SH-SY5Y (cell line): ENCODE data around the gene CACNA1I.

Experiments used
- GATA2 ChIP-seq: IDR thresholded peaks from 2 replicates; pipeline ENCODE4 v1.6.1; 2011; ENCODE audit warnings: mild to moderate bottlenecking, low read depth, low read length
- GATA3 ChIP-seq: IDR thresholded peaks from 2 replicates; pipeline ENCODE4 v1.6.1; 2011; ENCODE audit warnings: low read depth, mild to moderate bottlenecking, low read length, moderate library complexity

Gene CACNA1I

GRCh38 chr22:39658806-39659463 lies 88.4 kb downstream of the CACNA1I start:
- TF ChIP-seq GATA3 (no peak), GATA2 (no peak)

GRCh38 chr22:39661501-39661841 lies 90.9 kb downstream of the CACNA1I start:
- TF ChIP-seq GATA3 (no peak), GATA2 (no peak)

DNA sequence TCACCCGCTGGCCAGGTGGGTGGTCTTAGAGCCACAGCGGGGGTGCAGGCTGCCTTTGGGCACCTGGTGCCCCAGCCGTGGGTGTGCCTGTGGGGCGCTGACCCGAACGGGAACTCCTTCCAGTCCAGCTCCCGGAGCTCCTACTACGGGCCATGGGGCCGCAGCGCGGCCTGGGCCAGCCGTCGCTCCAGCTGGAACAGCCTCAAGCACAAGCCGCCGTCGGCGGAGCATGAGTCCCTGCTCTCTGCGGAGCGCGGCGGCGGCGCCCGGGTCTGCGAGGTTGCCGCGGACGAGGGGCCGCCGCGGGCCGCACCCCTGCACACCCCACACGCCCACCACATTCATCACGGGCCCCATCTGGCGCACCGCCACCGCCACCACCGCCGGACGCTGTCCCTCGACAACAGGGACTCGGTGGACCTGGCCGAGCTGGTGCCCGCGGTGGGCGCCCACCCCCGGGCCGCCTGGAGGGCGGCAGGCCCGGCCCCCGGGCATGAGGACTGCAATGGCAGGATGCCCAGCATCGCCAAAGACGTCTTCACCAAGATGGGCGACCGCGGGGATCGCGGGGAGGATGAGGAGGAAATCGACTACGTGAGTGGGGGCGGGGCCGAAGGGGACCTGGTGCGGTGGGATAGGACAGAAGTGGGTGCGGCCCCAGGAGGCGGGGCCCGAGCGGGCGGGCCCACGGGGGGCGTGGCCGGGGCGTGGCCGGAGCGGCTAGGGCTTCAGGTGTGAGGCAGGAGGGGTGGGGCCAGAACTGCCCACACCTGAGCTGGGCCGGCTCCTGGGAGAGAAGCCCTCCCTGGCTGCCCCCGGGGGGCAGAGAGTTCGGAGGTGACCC lies 91.5 kb downstream of the CACNA1I start:
- no peak for TF ChIP-seq GATA2
- no peak for TF ChIP-seq GATA3

DNA sequence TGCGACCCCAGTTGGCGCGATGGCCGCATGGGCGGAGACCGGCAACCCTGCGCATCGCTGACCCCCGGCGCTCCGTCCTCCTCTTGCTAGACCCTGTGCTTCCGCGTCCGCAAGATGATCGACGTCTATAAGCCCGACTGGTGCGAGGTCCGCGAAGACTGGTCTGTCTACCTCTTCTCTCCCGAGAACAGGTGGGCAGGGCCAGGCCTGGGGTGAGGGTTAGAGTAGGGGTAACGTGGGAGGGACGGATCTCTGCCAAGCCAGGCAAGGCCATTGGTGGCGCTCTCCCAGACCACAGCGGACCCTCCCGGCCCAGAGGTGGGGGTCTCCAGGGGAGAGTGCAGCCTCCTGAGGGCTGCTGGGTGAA lies 92.1 kb downstream of the CACNA1I start:
- no peak for TF ChIP-seq GATA2
- TF ChIP-seq GATA3 = no peak

DNA sequence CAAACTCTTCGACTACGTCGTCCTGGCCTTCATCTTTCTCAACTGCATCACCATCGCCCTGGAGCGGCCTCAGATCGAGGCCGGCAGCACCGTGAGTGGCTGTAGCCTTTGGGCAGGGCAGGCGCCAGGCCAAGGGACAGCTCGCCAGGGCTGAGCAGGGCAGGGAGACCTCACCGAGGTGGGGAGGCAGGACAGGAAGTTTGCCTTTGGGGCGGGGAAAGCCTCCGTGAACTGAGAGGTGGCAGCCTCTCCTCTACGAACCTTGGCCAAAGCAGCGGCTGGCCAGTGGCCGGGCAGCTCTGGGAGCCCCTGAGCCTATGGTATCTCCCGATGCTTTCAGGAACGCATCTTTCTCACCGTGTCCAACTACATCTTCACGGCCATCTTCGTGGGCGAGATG lies 93.2 kb downstream of the CACNA1I start:
- no peak for TF ChIP-seq GATA2
- no peak for TF ChIP-seq GATA3

- TF ChIP-seq GATA2 (no peak), GATA3 (no peak)
Measured at GRCh38 chr22:39664485-39665200, 94.1 kb downstream of the CACNA1I start.

DNA sequence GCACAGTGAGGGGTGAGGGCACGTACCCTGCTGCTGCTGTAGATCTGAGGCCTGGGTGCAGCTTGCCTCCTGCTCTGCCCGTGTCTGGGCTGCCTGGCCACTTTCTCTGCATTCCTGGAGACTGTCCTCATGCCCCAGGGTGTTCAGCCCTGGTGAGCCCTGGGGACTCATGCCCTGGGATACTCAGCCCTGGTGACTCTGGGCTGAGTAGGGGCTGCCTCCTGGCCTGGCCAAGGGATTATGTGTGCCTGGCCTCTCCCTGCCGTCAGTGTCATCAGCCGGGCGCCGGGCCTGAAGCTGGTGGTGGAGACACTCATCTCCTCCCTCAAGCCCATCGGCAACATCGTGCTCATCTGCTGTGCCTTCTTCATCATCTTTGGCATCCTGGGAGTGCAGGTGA lies 94.7 kb downstream of the CACNA1I start:
- TF ChIP-seq GATA3 = no peak
- no peak for TF ChIP-seq GATA2

- TF ChIP-seq GATA2 (no peak), GATA3 (no peak)
Measured at GRCh38 chr22:39665661-39666431, 95.3 kb downstream of the CACNA1I start.

- TF ChIP-seq GATA2 (no peak), GATA3 (no peak)
Measured at GRCh38 chr22:39666495-39666894, 95.9 kb downstream of the CACNA1I start.

- TF ChIP-seq GATA2 (no peak), GATA3 (no peak)
Measured at GRCh38 chr22:39666926-39667325, 96.4 kb downstream of the CACNA1I start.

DNA sequence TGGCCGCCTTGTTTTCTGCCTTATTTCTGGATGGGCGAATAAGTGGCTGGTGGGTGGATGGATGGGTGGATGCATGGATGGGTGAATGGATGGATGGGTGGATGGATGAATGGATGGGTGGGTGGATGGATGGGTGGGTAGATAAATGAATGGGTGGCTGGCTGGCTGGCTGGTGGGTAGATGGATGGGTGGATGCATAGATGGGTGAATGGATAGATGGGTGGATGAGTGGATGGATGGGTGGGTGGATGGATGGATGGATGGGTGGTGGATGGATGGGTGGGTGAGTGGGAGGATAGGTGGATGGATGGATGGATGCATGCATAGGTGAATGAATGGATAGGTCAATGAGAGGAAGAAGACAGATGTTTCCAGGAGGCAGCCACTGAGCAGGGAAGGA lies 98.9 kb downstream of the CACNA1I start:
- no peak for TF ChIP-seq GATA3
- TF ChIP-seq GATA2 = no peak

GRCh38 chr22:39671936-39672335 lies 101.4 kb downstream of the CACNA1I start:
- TF ChIP-seq GATA3 (no peak), GATA2 (no peak)

- TF ChIP-seq GATA3 (no peak), GATA2 (no peak)
Measured at GRCh38 chr22:39674536-39674935, 104.0 kb downstream of the CACNA1I start.

DNA sequence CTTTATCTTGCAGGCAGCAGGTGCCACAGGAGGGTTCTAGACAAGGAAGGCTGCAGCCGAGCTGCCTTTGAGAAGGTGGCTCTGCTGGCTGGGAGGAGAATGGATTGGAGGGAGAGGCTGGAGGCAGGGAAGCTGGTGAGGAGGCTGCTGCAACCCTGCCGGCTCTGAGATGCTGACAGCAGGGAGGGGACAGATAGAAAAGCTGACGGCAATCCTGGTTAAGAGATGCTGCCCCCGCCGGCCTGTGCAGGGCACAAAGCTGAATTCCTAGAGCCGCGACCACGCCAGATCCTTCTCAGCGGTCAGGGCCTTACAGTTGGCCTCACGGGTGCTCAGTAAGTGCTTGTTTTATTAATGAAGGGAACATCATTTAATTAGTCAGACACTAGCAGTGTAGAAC lies 105.4 kb downstream of the CACNA1I start:
- TF ChIP-seq GATA2 (no peak), GATA3 (no peak)

DNA sequence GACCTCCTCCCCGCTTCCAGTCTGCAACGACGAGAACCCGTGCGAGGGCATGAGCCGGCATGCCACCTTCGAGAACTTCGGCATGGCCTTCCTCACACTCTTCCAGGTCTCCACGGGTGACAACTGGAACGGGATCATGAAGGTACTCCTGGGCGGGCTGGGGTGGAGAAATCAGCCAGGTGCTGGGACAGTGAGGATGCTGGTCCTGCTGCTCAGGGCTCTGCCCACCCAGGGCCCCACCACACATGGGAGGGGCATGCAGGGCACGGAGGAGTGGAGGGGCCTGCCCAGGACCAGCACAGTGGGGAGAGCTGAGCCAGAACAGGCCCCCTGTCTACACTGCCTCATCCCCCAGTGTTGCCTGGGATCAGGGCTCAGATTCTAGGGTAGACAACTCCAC lies 107.4 kb downstream of the CACNA1I start:
- no peak for TF ChIP-seq GATA2
